Neural progenitor cell (in vitro differentiated cells): Measurements from ENCODE around the gene CRISPLD2. TPM values are rescaled to one million over a fixed set of nuclear protein-coding genes. Genes with fewer than 3 reads are reported as not detected.

Experiments used
- DNase-seq: peaks from one replicate; pipeline ENCODE4 v3.0.0-alpha.2; 2016; ENCODE audit warnings: low spot score
- H2AFZ ChIP-seq: fragments of 200-600 bp; sonication (generic); replicated peaks from 2 replicates; pipeline ENCODE4 v1.6.1; 2016; ENCODE audit warnings: antibody characterized with exemption
- H3F3A ChIP-seq: fragments of 200-600 bp; sonication (generic); 2 replicates; pipeline ENCODE4 v1.6.1; 2016; ENCODE audit warnings: antibody characterized with exemption, low read depth
- H3K27ac ChIP-seq: fragments of 200-600 bp; sonication (generic); 2 replicates; pipeline ENCODE4 v1.5.1; 2016; ENCODE audit warnings: mild to moderate bottlenecking
- H3K27me3 ChIP-seq: fragments of 200-600 bp; sonication (generic); 2 replicates; pipeline ENCODE4 v1.6.1; 2016; ENCODE audit warnings: mild to moderate bottlenecking, moderate library complexity
- H3K36me3 ChIP-seq: fragments of 200-600 bp; sonication (generic); 2 replicates; pipeline ENCODE4 v1.5.1; 2016
- H3K4me1 ChIP-seq: fragments of 200-600 bp; sonication (generic); 2 replicates; pipeline ENCODE4 v1.6.1; 2016; ENCODE audit warnings: mixed run types
- H3K4me2 ChIP-seq: fragments of 200-600 bp; sonication (generic); 2 replicates; pipeline ENCODE4 v1.6.1; 2016
- H3K4me3 ChIP-seq: fragments of 200-600 bp; sonication (generic); 2 replicates; pipeline ENCODE4 v1.5.1; 2016
- H3K79me2 ChIP-seq: fragments of 200-600 bp; sonication (generic); 2 replicates; pipeline ENCODE4 v1.6.1; 2016; ENCODE audit warnings: low read depth
- H3K9ac ChIP-seq: fragments of 200-600 bp; sonication (generic); 2 replicates; pipeline ENCODE4 v1.6.1; 2016
- H3K9me3 ChIP-seq: fragments of 200-600 bp; sonication (generic); 2 replicates; pipeline ENCODE4 v1.5.1; 2016; ENCODE audit warnings: low read depth
- H4K20me1 ChIP-seq: fragments of 200-600 bp; sonication (generic); 2 replicates; pipeline ENCODE4 v1.6.1; 2016; ENCODE audit warnings: low read depth
- H3K27ac Mint-ChIP-seq: 3 replicates; pipeline ENCODE4 v1.8.0; 2021; ENCODE audit warnings: mixed read lengths
- H3K27me3 Mint-ChIP-seq: 2 replicates; pipeline ENCODE4 v1.8.0; 2022; ENCODE audit warnings: low read depth, mild to moderate bottlenecking, inconsistent platforms, moderate library complexity, mixed read lengths; ENCODE audit not compliant: insufficient read depth
- H3K36me3 Mint-ChIP-seq: 3 replicates; pipeline ENCODE4 v1.8.0; 2021; ENCODE audit warnings: mixed read lengths
- H3K4me1 Mint-ChIP-seq: 3 replicates; pipeline ENCODE4 v1.8.0; 2021; ENCODE audit warnings: mixed read lengths
- H3K4me3 Mint-ChIP-seq: 3 replicates; pipeline ENCODE4 v1.8.0; 2021; ENCODE audit warnings: mild to moderate bottlenecking, moderate library complexity, mixed read lengths
- H3K9me3 Mint-ChIP-seq: 3 replicates; pipeline ENCODE4 v1.8.0; 2020; ENCODE audit warnings: mixed read lengths
- EZH2 ChIP-seq: fragments of 200-600 bp; sonication (generic); IDR thresholded peaks from 2 replicates; pipeline ENCODE4 v1.6.1; 2017; ENCODE audit warnings: antibody characterized with exemption, mild to moderate bottlenecking, moderate library complexity
- EZH2phosphoT487 ChIP-seq: fragments of 200-600 bp; sonication (generic); IDR thresholded peaks from 2 replicates; pipeline ENCODE4 v1.6.1; 2017; ENCODE audit warnings: antibody characterized with exemption
- total RNA-seq: library from RNA; depleted of rRNA; stranded (reverse); fragments of >200 nt; gene quantifications from 2 replicates; pipeline ENCODE4 v1.2.3, GENCODE V29; 2015; ENCODE audit warnings: low replicate concordance
- TF ChIP-seq, protein P1 (sequence below): fragments of 200-600 bp; sonication (generic); IDR thresholded peaks from 2 replicates; pipeline ENCODE4 v1.5.1; 2017; ENCODE audit warnings: antibody characterized with exemption, mild to moderate bottlenecking

The CRISPLD2 gene
- total RNA-seq, 1 donor from 2014 or later = 0.11 TPM

DNA sequence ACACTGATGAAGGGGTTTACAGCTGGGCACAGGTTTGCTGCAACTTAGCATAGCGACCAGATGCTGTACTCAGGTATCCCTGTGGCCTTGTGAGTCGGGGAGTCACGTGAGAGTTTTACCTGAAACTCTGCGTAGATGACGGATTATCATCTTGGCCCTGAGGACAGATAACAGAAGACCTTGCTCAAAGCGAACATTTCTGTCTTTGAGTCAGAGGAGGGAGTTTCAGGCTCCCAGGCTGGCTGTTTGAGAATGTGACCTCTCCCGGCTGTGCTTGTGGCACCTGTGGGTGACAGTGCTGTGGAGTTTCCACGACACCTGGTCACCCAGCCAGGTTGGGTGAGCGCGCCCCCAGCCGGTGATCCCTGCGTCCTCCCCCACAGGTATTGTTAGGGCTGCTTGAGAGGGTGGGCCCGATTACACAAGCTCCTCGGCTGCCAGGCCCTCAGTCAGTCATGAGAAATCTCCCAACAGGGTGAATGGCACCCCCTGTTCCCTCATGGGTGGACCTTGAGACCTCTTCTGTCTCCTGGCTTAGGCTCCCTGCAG lies 44.4 kb upstream of the CRISPLD2 start:
- Mint-ChIP-seq H3K36me3 (peaks cover 42% of the 10 kb centered on the region), H3K27ac (no peak overlapping the region)
- H3K36me3 ChIP-seq = peaks cover 5% of the 10 kb centered on the region

DNA sequence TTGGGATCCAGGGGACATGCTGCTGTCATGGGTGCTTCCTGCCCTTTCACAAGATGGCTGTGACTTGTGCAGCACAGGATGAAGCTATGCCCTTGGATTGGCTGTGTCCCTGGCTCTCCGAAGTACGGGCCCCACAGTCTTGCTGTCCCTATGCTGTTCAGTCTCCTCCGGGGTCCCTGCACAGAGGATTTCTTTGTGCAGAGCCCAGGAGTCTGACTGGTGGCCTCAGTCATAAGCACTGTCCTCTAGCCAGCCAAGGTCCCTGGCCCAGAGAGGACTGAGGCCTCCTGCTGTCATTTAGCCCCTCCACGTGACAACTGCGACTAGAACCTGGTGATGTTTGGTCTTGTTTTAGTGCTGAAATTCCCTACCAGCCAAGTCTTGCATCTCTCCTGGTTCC lies 42.4 kb upstream of the CRISPLD2 start:
- Histone ChIP-seq H3K4me2 (no peak overlapping the region), H3F3A (peaks cover 8% of the 10 kb centered on the region), H4K20me1 (peaks cover 4% of the 10 kb centered on the region), H2AFZ (no peak overlapping the region), H3K27me3 (no peaks in the 10 kb centered on the region), H3K36me3 (peaks cover 5% of the 10 kb centered on the region), H3K27ac (no peak overlapping the region), H3K4me3 (no peak overlapping the region), H3K79me2 (no peaks in the 10 kb centered on the region), H3K9me3 (no peaks in the 10 kb centered on the region), H3K4me1 (no peaks in the 10 kb centered on the region), H3K9ac (no peak overlapping the region)
- Mint-ChIP-seq H3K36me3 (peaks cover 44% of the 10 kb centered on the region), H3K27ac (no peak overlapping the region), H3K9me3 (no peaks in the 10 kb centered on the region), H3K4me3 (no peak overlapping the region), H3K4me1 (no peaks in the 10 kb centered on the region), H3K27me3 (peaks cover 2% of the 10 kb centered on the region)
- TF ChIP-seq, protein P1, sequence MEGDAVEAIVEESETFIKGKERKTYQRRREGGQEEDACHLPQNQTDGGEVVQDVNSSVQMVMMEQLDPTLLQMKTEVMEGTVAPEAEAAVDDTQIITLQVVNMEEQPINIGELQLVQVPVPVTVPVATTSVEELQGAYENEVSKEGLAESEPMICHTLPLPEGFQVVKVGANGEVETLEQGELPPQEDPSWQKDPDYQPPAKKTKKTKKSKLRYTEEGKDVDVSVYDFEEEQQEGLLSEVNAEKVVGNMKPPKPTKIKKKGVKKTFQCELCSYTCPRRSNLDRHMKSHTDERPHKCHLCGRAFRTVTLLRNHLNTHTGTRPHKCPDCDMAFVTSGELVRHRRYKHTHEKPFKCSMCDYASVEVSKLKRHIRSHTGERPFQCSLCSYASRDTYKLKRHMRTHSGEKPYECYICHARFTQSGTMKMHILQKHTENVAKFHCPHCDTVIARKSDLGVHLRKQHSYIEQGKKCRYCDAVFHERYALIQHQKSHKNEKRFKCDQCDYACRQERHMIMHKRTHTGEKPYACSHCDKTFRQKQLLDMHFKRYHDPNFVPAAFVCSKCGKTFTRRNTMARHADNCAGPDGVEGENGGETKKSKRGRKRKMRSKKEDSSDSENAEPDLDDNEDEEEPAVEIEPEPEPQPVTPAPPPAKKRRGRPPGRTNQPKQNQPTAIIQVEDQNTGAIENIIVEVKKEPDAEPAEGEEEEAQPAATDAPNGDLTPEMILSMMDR = no peak
- no peak for TF ChIP-seq EZH2
- TF ChIP-seq EZH2phosphoT487 = no peak
- DNase-seq = no peak

More for the DNA sequence above, 44.4 kb upstream of the CRISPLD2 start:
- Histone ChIP-seq H3F3A (peaks cover 4% of the 10 kb centered on the region), H2AFZ (no peak overlapping the region), H3K79me2 (no peaks in the 10 kb centered on the region), H3K4me3 (no peak overlapping the region), H3K9me3 (no peaks in the 10 kb centered on the region), H3K27ac (no peak overlapping the region), H3K27me3 (no peaks in the 10 kb centered on the region), H3K9ac (no peak overlapping the region), H3K4me1 (no peaks in the 10 kb centered on the region), H3K4me2 (no peak overlapping the region), H4K20me1 (peaks cover 4% of the 10 kb centered on the region)
- Mint-ChIP-seq H3K4me1 (no peaks in the 10 kb centered on the region), H3K9me3 (no peaks in the 10 kb centered on the region), H3K27me3 (peaks cover 2% of the 10 kb centered on the region), H3K4me3 (no peak overlapping the region)
- no peak for TF ChIP-seq EZH2phosphoT487
- TF ChIP-seq EZH2 = no peak
- TF ChIP-seq, protein P1 = no peak
- no peak for DNase-seq

DNA sequence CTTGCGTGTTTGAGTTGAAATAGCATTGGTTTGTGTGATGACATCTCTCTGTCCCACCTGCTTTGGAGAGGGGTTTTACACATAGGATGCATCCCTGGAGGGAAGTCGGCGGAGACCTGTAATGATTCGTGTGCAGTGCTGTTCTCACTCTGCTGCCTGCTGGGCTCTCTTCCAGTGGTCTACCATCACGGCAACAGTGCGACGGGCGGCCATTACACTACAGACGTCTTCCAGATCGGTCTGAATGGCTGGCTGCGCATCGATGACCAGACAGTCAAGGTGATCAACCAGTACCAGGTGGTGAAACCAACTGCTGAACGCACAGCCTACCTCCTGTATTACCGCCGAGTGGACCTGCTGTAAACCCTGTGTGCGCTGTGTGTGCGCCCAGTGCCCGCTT lies 41.1 kb upstream of the CRISPLD2 start:
- H3K4me2 ChIP-seq = no peak overlapping the region
- H3K36me3 ChIP-seq = peaks cover 5% of the 10 kb centered on the region

More for the DNA sequence above, 41.1 kb upstream of the CRISPLD2 start:
- Histone ChIP-seq H3K9me3 (no peaks in the 10 kb centered on the region), H3K27ac (no peak overlapping the region), H2AFZ (no peak overlapping the region), H4K20me1 (peaks cover 4% of the 10 kb centered on the region), H3F3A (peaks cover 8% of the 10 kb centered on the region), H3K4me1 (no peaks in the 10 kb centered on the region), H3K79me2 (no peaks in the 10 kb centered on the region), H3K27me3 (no peaks in the 10 kb centered on the region), H3K4me3 (no peak overlapping the region), H3K9ac (no peak overlapping the region)
- TF ChIP-seq EZH2 = no peak
- TF ChIP-seq EZH2phosphoT487 = no peak
- TF ChIP-seq, protein P1 = no peak
- Mint-ChIP-seq H3K4me1 (no peaks in the 10 kb centered on the region), H3K36me3 (peaks cover 37% of the 10 kb centered on the region), H3K27me3 (peaks cover 2% of the 10 kb centered on the region), H3K4me3 (no peak overlapping the region), H3K27ac (no peak overlapping the region), H3K9me3 (no peaks in the 10 kb centered on the region)
- DNase-seq = no peak
